B cell (primary cell): Measurements from ENCODE around the gene RBBP8NL. TPM values are rescaled to one million over a fixed set of nuclear protein-coding genes. Genes with fewer than 3 reads are reported as not detected.

Experiments used
- ATAC-seq: fragments of 200-7000 bp; cut with Tn5 transposase; one replicate; pipeline ENCODE4 v1.10.0; 2021; ENCODE audit warnings: low read depth, mild to moderate bottlenecking, moderate number of reproducible peaks, moderate library complexity
- CTCF ChIA-PET: fragments of 350-600 bp; sonication (Branson Sonifier 250); formaldehyde crosslinking; loops from one replicate; lab custom pipeline; 2021; ENCODE audit warnings: antibody characterized with exemption, inconsistent platforms; lab: Charles Lee
- POLR2A ChIA-PET: fragments of 350-600 bp; sonication (Branson Sonifier 250); formaldehyde crosslinking; loops from one replicate; lab custom pipeline; 2021; ENCODE audit warnings: antibody characterized with exemption; lab: Charles Lee
- DNase-seq: peaks from one replicate; pipeline ENCODE4 v3.0.0; 2013
- H2AFZ ChIP-seq: 2 replicates; pipeline ENCODE4 v1.6.1; 2012; ENCODE audit warnings: mild to moderate bottlenecking, low read depth, low read length; ENCODE audit not compliant: insufficient read depth, poor library complexity, severe bottlenecking
- H3K27ac ChIP-seq, 2 donors: 1 replicate in 1 of 2; 2 replicates in 1 of 2; pipeline ENCODE4 v1.5.1; 2012 to 2013; ENCODE audit warnings: low read length in 2 of 2, mild to moderate bottlenecking in 2 of 2, moderate library complexity in 1 of 2
- H3K27me3 ChIP-seq, 4 experiments: fragments of 200-600 bp in 1 of 4; sonication (generic) in 1 of 4; replicated peaks in 1 of 4; 1 replicate in 2 of 4; 2 replicates in 2 of 4; pipeline versions ENCODE4 v1.6.1 to v1.7.0; 2013 to 2016; ENCODE audit warnings: low read length in 3 of 4, mild to moderate bottlenecking in 2 of 4, mixed read lengths in 1 of 4, moderate library complexity in 1 of 4; ENCODE audit not compliant: insufficient read depth in 4 of 4, control insufficient read depth in 3 of 4; ENCODE audit errors: control extremely low read depth in 1 of 4
- H3K36me3 ChIP-seq, 2 experiments: replicated peaks in 1 of 2; 1 replicate in 1 of 2; 2 replicates in 1 of 2; pipeline versions ENCODE4 v1.6.1 to v1.7.1; 2013; ENCODE audit warnings: low read length in 1 of 2; ENCODE audit not compliant: insufficient read depth in 2 of 2, control insufficient read depth in 1 of 2; ENCODE audit errors: control extremely low read depth in 1 of 2, extremely low read depth in 1 of 2
- H3K4me1 ChIP-seq, 2 donors: fragments of 200-600 bp in 1 of 2; sonication (generic) in 1 of 2; 1 replicate in 1 of 2; 2 replicates in 1 of 2; pipeline versions ENCODE4 v1.5.1 to v1.6.1; 2013 to 2017; ENCODE audit warnings: low read length in 2 of 2; ENCODE audit not compliant: control insufficient read depth in 2 of 2, insufficient read depth in 2 of 2
- H3K4me2 ChIP-seq: replicated peaks from 2 replicates; pipeline ENCODE3; 2012; ENCODE audit warnings: mild to moderate bottlenecking, low read depth, low read length; ENCODE audit not compliant: poor library complexity, severe bottlenecking
- H3K4me3 ChIP-seq, 5 experiments: fragments of 200-600 bp in 1 of 5; sonication (generic) in 1 of 5; 1 replicate in 3 of 5; 2 replicates in 2 of 5; pipeline versions ENCODE4 v1.5.1 to v1.7.0; 2011 to 2016; ENCODE audit warnings: low read length in 4 of 5, mild to moderate bottlenecking in 4 of 5, low read depth in 2 of 5, control low read depth in 1 of 5, moderate library complexity in 1 of 5; ENCODE audit not compliant: insufficient read depth in 1 of 5; ENCODE audit errors: control extremely low read depth in 1 of 5, extremely low read depth in 1 of 5
- H3K79me2 ChIP-seq: fragments of 200-600 bp; sonication (generic); one replicate; pipeline ENCODE4 v1.6.0; 2016; ENCODE audit warnings: low read length; ENCODE audit not compliant: control insufficient read depth, insufficient read depth
- H3K9ac ChIP-seq: fragments of 200-600 bp; sonication (generic); 2 replicates; pipeline ENCODE4 v1.6.1; 2017; ENCODE audit warnings: mild to moderate bottlenecking, low read length, moderate library complexity
- H3K9me3 ChIP-seq, 3 donors: one replicate each; pipeline versions ENCODE4 v1.6.1 to v1.7.1; 2013; ENCODE audit warnings: low read length in 2 of 3; ENCODE audit not compliant: control insufficient read depth in 2 of 3, insufficient read depth in 1 of 3; ENCODE audit errors: control extremely low read depth in 1 of 3
- H4K20me1 ChIP-seq: 2 replicates; pipeline ENCODE4 v1.6.0; 2012; ENCODE audit warnings: mild to moderate bottlenecking, low read length; ENCODE audit not compliant: insufficient read depth, control insufficient read depth, poor library complexity, severe bottlenecking
- H3K27ac Mint-ChIP-seq: one replicate; pipeline ENCODE4 v1.8.0; 2021; ENCODE audit warnings: mixed read lengths
- H3K27me3 Mint-ChIP-seq: one replicate; pipeline ENCODE4 v1.8.0; 2021; ENCODE audit warnings: mixed read lengths
- H3K4me1 Mint-ChIP-seq: one replicate; pipeline ENCODE4 v1.8.0; 2021; ENCODE audit warnings: mixed read lengths
- H3K4me3 Mint-ChIP-seq: one replicate; pipeline ENCODE4 v1.8.0; 2021; ENCODE audit warnings: mixed read lengths
- H3K9me3 Mint-ChIP-seq: one replicate; pipeline ENCODE4 v1.8.0; 2022; ENCODE audit warnings: mixed read lengths; ENCODE audit not compliant: insufficient read depth
- CTCF ChIP-seq: fragments of 200-600 bp; IDR thresholded peaks from one replicate; pipeline ENCODE4 v1.8.0; 2022; ENCODE audit warnings: antibody characterized with exemption, mild to moderate bottlenecking
- EZH2 ChIP-seq: IDR thresholded peaks from 2 replicates; pipeline ENCODE4 v1.6.1; 2012; ENCODE audit warnings: borderline replicate concordance, low read depth, mild to moderate bottlenecking, moderate library complexity, low read length; ENCODE audit not compliant: insufficient read depth, poor library complexity, severe bottlenecking
- WGBS: methylation state at CpG from one replicate; pipeline ENCODE4 v1.1.5; 2013; ENCODE audit warnings: missing lambda C conversion rate; ENCODE audit not compliant: insufficient coverage; 5-methylcytosine and 5-hydroxymethylcytosine counted together
- intact Hi-C: fragments of 100-400 bp; cut with micrococcal nuclease; formaldehyde crosslinking; loops from one replicate; pipeline ENCODE4 v1.10.0; 2022
- polyA plus RNA-seq: library from polyadenylated mRNA; depleted of rRNA; stranded (reverse); fragments of >200 nt; gene quantifications from 2 replicates; pipeline ENCODE4 v1.2.3, GENCODE V29; 2012
- total RNA-seq, 2 donors: library from RNA; stranded (reverse); fragments of 120-200 nt in 1 of 2; gene quantifications; 1 replicate in 1 of 2; 2 replicates in 1 of 2; pipeline versions ENCODE4 v1.2.3 to v1.2.4, GENCODE V29; 2013 to 2022

RBBP8NL gene
- total and polyA plus RNA-seq, 2 donors (not counting 1 experiment from before 2014, with no cell fraction given), result not detected

GRCh38 chr20:62389601-62390087, 37.7 kb downstream of the RBBP8NL start:
- H3K4me1 Mint-ChIP-seq, result peaks cover 35% of the 10 kb centered on the region
- Histone ChIP-seq H3K36me3 (peaks cover 2 to 38% of the 10 kb centered on the region in 2 experiments), H3K4me2 (no peak overlapping the region), H3K9me3 (no peaks in the 10 kb centered on the region), H3K79me2 (peaks cover 46% of the 10 kb centered on the region), H3K4me3 (no peak overlapping the region), H2AFZ (no peak overlapping the region), H3K27me3 (no peaks in the 10 kb centered on the region), H3K27ac (no peak overlapping the region), H3K4me1 (peaks cover 18 to 27% of the 10 kb centered on the region in 2 donors), H3K9ac (no peak overlapping the region), H4K20me1 (peaks cover 44% of the 10 kb centered on the region)
- H3K4me3 Mint-ChIP-seq, result no peak overlapping the region
- intact Hi-C loops, result loop anchor here (5.0 to 10.0 kb wide), 3 partner anchors 52 to 403 kb away; partner anchors contain the start of gene LSM14B
- DNase-seq (no peak), ATAC-seq (no peak)
- no peak for TF ChIP-seq CTCF
- TF ChIP-seq EZH2, result no peak
- no peak overlapping the region for H3K27ac Mint-ChIP-seq
- ChIA-PET POLR2A (interaction anchor here (0.7 kb wide), 1 partner anchor 260 kb away, joined by 3 read pairs; no protein-coding TSS in a partner anchor), CTCF (interaction anchor here (0.5 to 1.6 kb wide), 2 partner anchors 87 to 515 kb away, joined by 3 to 4 read pairs; no protein-coding TSS in a partner anchor)
- 78% methylated on average over 5 of the region's 5 CpGs for WGBS
- H3K9me3 Mint-ChIP-seq, result no peaks in the 10 kb centered on the region
- H3K27me3 Mint-ChIP-seq, result no peaks in the 10 kb centered on the region
